CD4-positive, alpha-beta T cell treated with Interleukin-21 for 1 hour (primary cell): Measurements from ENCODE around the gene S100A7.
"Not testable (repeated sequence)": the region's sequence is repeated elsewhere in the genome, so short reads cannot be mapped to it uniquely, and the experiment has no call there.

Source experiments
- DNase-seq: peaks from one replicate; pipeline ENCODE4 v3.0.0-alpha.2; 2020

Gene S100A7

GRCh38 chr1:153429266-153430165, 30.9 kb downstream of the S100A7 start:
- no peak for DNase-seq

- DNase-seq, result no peak
Measured at GRCh38 chr1:153428791-153429190, 31.7 kb downstream of the S100A7 start.

GRCh38 chr1:153428073-153428638, 32.3 kb downstream of the S100A7 start:
- DNase-seq, result no peak

GRCh38 chr1:153426809-153427208, 33.6 kb downstream of the S100A7 start:
- DNase-seq, result no peak

GRCh38 chr1:153422450-153423068, 37.9 kb downstream of the S100A7 start:
- DNase-seq, result peak; percentile 58

- DNase-seq, result no peak
Measured at GRCh38 chr1:153420306-153420705, 40.1 kb downstream of the S100A7 start.

GRCh38 chr1:153419436-153419793, 41.0 kb downstream of the S100A7 start:
- not testable (repeated sequence) for DNase-seq

- not testable (repeated sequence) for DNase-seq
Measured at GRCh38 chr1:153418758-153419435, 41.6 kb downstream of the S100A7 start.

- DNase-seq, result no peak
Measured at GRCh38 chr1:153417136-153417888, 43.1 kb downstream of the S100A7 start.

- DNase-seq, result no peak
Measured at GRCh38 chr1:153415850-153416570, 44.4 kb downstream of the S100A7 start, which contains the start of gene S100A7A. Gene S100A7A (plus strand): TSS chr1:153416520. CDS start chr1:153418083, 1,563 bp downstream.

GRCh38 chr1:153413961-153414360, 46.5 kb downstream of the S100A7 start:
- not testable (repeated sequence) for DNase-seq
